SJSA1 (cell line): Measurements from ENCODE around the gene MPC1. TPM values are rescaled to one million over a fixed set of nuclear protein-coding genes. Genes with fewer than 3 reads are reported as not detected.
"Not testable (repeated sequence)": the region's sequence is repeated elsewhere in the genome, so short reads cannot be mapped to it uniquely, and the experiment has no call there.

Experiments
- DNase-seq, 2 experiments: peaks; one replicate each; pipeline ENCODE4 v3.0.0-alpha.2; 2015 to 2020; ENCODE audit warnings: low spot score in 2 of 2, low read depth in 1 of 2
- H3K27ac ChIP-seq: fragments of 250-450 bp; sonication (Bioruptor Pico); 2 replicates; pipeline ENCODE4 v1.5.1; 2020; ENCODE audit warnings: mild to moderate bottlenecking, moderate library complexity
- H3K27me3 ChIP-seq: fragments of 250-450 bp; sonication (Bioruptor Pico); replicated peaks from 2 replicates; pipeline ENCODE4 v1.5.1; 2020; ENCODE audit warnings: mild to moderate bottlenecking, moderate library complexity
- H3K36me3 ChIP-seq: fragments of 250-450 bp; sonication (Bioruptor Pico); 2 replicates; pipeline ENCODE4 v1.5.1; 2020; ENCODE audit warnings: mild to moderate bottlenecking
- H3K4me1 ChIP-seq: fragments of 250-450 bp; sonication (Bioruptor Pico); replicated peaks from 2 replicates; pipeline ENCODE4 v1.6.1; 2021; ENCODE audit warnings: mild to moderate bottlenecking
- H3K4me3 ChIP-seq: fragments of 250-450 bp; sonication (Bioruptor Pico); 2 replicates; pipeline ENCODE4 v1.5.1; 2020; ENCODE audit warnings: mild to moderate bottlenecking
- H3K9me3 ChIP-seq: fragments of 250-450 bp; sonication (Bioruptor Pico); replicated peaks from 2 replicates; pipeline ENCODE4 v1.5.1; 2020; ENCODE audit warnings: mild to moderate bottlenecking
- total RNA-seq: library from RNA; depleted of rRNA; stranded (reverse); fragments of >200 nt; shearing (Covaris generic); gene quantifications from 2 replicates; pipeline ENCODE4 v1.2.3, GENCODE V29; 2014

MPC1 gene
- total RNA-seq, 1 experiment from 2014 or later: 127 TPM

DNA sequence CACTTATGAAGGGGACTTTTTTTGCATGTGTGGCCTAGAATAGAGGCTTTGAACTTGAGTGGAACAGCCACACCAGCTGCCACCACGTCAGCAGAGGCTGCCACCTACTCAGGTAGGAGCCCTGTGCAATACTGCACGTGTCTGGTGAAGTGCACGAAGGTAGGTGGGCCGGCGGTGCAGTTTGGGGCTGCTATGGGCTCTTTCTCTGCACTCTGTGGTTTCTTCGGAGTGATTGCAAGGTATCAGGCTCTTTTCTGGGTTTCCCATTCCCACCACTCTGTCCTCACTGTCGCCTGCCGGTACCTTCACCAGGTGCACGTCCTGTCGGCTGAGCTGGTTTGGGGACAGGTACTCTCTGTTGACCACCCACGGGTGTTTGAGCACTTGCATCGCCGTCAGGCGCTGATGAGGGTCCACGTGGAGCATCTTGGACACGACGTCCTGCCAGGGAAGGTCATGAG is 30.8 kb upstream of the MPC1 start:
- Histone ChIP-seq H3K4me1 (no peaks in the 10 kb centered on the region), H3K36me3 (no peaks in the 10 kb centered on the region), H3K27ac (no peak overlapping the region), H3K4me3 (no peak overlapping the region), H3K9me3 (no peaks in the 10 kb centered on the region), H3K27me3 (no peaks in the 10 kb centered on the region)
- no peak for DNase-seq

DNA sequence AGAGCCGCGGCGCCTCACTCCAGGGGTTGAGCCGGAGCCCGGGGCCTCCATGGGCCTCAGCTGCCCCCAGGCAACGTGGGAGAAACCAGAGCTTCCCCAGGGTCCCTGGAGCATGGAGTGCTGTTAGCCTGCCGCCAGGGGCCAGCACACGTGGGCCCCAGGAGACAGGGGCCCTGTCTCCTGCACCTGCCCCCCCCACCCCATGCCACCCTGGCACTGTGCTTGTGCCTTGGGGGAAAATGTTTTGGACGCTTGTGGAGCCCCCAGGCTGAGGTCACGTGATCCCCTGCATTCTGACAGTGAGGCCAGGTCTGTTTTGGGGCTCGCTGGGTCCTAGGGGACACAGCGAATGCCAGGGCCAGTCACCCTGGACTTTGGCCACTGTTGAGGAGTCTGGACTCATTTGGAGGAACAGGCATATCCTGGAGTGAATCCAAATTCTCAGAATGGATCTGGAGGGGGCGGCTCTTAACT is 30.2 kb upstream of the MPC1 start:
- no peak for DNase-seq
- H3K4me1 ChIP-seq: no peaks in the 10 kb centered on the region

DNA sequence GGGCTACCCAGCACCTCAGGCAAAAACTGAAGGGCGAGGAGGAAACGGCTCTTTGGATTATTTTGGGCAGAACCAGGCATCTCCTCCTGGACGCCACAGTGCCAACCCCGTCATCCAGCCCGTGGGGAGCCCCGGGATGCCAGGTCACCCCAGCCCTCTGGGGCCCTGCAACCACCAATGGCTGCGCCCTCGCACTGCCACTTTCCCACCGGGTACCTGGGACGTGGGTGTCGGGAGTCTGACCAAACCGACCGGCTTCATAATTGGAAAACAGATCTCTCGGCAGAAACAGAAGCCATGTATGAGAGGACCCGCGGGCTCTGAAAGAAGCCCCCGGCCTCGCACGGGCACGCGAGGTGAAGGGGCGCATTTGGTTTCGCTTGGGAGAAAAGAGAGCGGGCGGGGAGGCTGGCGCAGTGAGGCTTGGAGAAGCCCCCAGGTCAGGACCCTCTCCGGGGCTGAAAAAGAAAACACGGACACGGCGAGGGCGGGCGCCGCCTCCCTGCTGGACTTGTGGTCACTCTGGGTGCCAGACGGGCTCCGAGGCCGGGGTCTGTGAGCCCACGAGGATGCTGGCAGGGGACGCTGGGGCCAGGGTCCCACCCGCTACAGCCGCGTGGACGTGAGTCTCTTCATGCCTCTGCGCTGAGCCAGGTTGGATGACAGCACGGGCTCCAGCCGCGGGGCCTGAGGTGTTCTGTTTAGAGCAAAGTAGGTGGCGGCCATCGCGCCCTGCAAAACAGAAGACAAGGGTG is 29.6 kb upstream of the MPC1 start:
- H3K36me3 ChIP-seq: no peaks in the 10 kb centered on the region
- DNase-seq: no peak
- H3K9me3 ChIP-seq: no peaks in the 10 kb centered on the region
- no peaks in the 10 kb centered on the region for H3K27me3 ChIP-seq
- H3K4me3 ChIP-seq: no peak overlapping the region
- H3K27ac ChIP-seq: no peak overlapping the region
- H3K4me1 ChIP-seq: no peaks in the 10 kb centered on the region

More for the DNA sequence above, 30.2 kb upstream of the MPC1 start:
- no peaks in the 10 kb centered on the region for H3K9me3 ChIP-seq
- H3K4me3 ChIP-seq: no peak overlapping the region
- H3K36me3 ChIP-seq: no peaks in the 10 kb centered on the region
- H3K27me3 ChIP-seq: no peaks in the 10 kb centered on the region
- no peak overlapping the region for H3K27ac ChIP-seq

DNA sequence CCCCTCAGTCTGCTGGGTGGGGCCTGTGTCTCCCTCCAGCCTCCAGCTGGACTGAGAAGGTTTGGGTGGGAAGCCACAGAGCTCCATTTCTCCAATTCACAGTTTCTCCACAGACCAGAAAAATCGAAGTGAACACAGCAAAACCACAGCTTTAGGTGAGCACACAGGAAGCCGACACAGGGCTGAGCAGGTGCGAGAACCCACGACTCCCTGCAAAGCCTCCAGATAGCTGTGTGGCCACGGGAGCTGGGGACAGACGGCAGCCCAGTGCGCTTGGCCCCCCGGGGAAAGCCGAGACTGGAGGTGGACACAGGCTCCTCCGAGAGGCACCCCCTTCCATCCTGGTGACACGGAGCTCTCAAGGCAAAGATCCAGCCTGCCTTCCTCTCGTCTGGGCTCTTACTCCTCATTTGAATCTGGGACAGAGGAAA is 29.0 kb upstream of the MPC1 start:
- H3K9me3 ChIP-seq: no peaks in the 10 kb centered on the region
- no peak overlapping the region for H3K4me3 ChIP-seq
- DNase-seq: no peak
- no peaks in the 10 kb centered on the region for H3K36me3 ChIP-seq
- no peaks in the 10 kb centered on the region for H3K27me3 ChIP-seq
- H3K27ac ChIP-seq: no peak overlapping the region
- no peaks in the 10 kb centered on the region for H3K4me1 ChIP-seq

DNA sequence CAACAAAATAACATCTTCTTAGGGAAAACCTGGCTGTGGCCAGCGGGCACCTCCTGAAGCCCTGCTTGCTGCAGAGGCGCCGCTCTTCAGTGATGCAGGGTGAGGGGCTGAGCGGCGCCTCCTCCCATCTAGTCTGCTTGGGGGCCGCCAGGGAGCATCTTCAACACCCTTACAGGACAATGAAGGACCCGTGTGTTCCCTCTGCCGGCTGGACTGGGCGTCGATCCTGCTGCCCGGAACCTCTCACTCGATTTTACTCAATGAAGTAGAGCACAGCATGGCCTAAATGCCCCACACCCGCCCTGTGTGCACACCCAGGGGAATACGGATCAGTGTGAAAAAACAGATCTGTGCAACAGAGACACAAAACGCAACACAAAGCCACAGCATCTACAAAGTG is 28.5 kb upstream of the MPC1 start:
- no peaks in the 10 kb centered on the region for H3K27me3 ChIP-seq

DNA sequence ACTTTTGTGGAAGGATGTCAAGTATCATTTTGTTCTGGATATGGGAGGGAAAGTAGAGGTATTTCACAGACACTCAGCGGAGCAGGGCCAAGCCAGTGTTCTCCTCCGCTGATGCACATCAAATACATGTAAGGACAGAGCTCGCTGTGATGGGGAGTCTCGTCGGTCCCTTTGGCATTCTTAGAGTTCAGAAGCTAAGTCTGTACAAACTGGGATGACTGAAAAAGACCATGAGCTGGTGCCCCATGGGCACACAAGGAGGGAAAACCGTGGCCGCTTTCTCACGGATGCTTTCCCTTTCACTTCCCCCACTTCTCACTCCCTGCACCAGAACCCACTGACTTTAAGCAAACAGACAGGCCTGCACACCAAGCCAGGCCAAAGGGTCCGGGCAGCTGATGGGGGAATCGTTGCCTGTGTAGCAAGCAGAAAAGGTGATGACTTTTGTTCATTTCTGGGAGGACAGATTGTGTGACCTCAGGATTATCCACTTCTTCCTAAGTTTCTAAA is 27.7 kb upstream of the MPC1 start:
- H3K27ac ChIP-seq: no peak overlapping the region
- H3K4me1 ChIP-seq: no peaks in the 10 kb centered on the region
- H3K9me3 ChIP-seq: no peaks in the 10 kb centered on the region
- H3K27me3 ChIP-seq: no peaks in the 10 kb centered on the region
- no peak overlapping the region for H3K4me3 ChIP-seq
- no peaks in the 10 kb centered on the region for H3K36me3 ChIP-seq
- no peak for DNase-seq

More for the DNA sequence above, 28.5 kb upstream of the MPC1 start:
- no peaks in the 10 kb centered on the region for H3K36me3 ChIP-seq
- no peaks in the 10 kb centered on the region for H3K9me3 ChIP-seq
- no peak overlapping the region for H3K27ac ChIP-seq
- H3K4me3 ChIP-seq: no peak overlapping the region
- no peaks in the 10 kb centered on the region for H3K4me1 ChIP-seq
- no peak for DNase-seq

DNA sequence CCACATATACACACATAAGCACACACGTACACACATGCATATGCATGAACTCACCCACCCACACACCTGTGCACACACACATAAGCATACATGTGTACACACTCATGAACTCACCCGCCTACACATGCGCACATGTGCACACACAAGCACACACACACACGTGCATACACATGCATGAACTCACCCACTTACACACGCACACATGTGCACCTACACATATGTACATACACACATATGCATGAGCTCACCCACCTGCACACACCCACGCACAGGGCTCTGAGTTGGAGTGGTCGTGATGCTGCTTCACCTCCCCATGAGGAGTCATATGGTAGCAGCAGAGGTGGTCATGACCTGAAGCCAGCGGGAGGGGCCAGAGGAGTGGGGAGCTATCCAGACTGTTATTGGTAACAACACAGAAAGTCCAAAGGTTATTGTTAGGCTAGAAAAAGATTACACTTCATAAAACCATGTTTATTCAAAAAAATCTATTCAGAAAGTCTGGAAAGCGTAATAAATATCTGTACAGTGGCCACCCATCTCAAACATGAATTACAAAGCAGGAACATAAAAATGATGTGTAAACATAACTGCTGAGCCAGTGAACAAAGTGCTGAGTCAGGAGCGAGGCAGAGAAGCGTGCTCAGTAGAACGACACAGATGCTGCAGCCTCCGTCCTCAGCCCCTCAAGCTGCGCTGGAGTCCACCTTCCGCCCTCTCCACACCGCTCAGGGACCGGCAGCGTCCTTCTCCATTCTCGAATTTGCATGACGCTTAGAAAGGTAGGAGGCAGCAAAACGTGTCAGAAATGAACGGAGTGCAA is 26.4 kb upstream of the MPC1 start:
- H3K9me3 ChIP-seq: no peaks in the 10 kb centered on the region
- no peak overlapping the region for H3K4me3 ChIP-seq
- H3K27me3 ChIP-seq: no peaks in the 10 kb centered on the region
- no peaks in the 10 kb centered on the region for H3K4me1 ChIP-seq
- no peak overlapping the region for H3K27ac ChIP-seq
- DNase-seq: no peak
- H3K36me3 ChIP-seq: no peaks in the 10 kb centered on the region

DNA sequence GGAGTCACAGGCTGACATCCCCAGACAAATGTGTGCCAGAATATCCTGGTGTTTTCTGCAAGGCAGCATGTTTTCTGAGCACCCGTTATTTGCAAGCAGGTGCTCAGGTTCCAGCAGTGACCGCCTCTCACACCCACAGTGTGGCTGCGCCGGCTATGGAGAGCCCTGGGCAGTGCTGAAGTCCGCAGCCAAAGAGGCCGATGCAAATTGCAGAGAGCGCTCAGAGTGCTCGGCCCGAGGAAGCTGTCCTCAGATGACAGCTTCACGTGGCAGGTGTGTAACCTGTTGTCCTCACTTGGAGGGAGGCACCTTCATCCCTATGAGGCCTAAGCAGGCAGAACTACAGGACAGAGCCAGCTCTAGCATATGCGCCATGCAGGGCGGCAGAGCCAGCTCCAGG is 23.5 kb upstream of the MPC1 start:
- H3K27me3 ChIP-seq: no peaks in the 10 kb centered on the region
- H3K4me1 ChIP-seq: no peaks in the 10 kb centered on the region
- H3K36me3 ChIP-seq: no peaks in the 10 kb centered on the region
- H3K9me3 ChIP-seq: no peaks in the 10 kb centered on the region
- no peak overlapping the region for H3K27ac ChIP-seq
- H3K4me3 ChIP-seq: no peak overlapping the region
- no peak for DNase-seq

DNA sequence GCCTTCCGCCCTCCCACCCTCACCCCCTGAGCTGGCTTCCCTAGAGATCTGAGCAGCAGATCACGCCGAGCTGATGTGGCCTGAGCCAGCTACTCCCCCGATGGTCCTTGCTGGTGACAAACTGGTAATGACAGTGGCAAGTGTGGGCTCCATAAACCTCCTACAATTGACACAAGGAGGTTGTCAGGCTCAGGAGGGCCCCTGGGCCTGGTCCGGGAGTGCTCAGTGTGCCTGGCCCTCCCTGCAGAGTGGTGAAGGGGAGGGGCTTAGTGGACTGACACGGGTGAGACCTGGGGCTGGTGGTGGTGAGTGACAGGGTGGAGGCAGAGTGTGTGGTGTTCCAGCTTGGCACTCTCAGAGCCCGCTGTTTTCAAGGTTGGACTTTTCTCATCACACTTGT is 22.6 kb upstream of the MPC1 start:
- no peak for DNase-seq
- Histone ChIP-seq H3K27ac (no peak overlapping the region), H3K9me3 (no peaks in the 10 kb centered on the region), H3K4me1 (no peaks in the 10 kb centered on the region), H3K4me3 (no peak overlapping the region), H3K36me3 (no peaks in the 10 kb centered on the region), H3K27me3 (no peaks in the 10 kb centered on the region)

DNA sequence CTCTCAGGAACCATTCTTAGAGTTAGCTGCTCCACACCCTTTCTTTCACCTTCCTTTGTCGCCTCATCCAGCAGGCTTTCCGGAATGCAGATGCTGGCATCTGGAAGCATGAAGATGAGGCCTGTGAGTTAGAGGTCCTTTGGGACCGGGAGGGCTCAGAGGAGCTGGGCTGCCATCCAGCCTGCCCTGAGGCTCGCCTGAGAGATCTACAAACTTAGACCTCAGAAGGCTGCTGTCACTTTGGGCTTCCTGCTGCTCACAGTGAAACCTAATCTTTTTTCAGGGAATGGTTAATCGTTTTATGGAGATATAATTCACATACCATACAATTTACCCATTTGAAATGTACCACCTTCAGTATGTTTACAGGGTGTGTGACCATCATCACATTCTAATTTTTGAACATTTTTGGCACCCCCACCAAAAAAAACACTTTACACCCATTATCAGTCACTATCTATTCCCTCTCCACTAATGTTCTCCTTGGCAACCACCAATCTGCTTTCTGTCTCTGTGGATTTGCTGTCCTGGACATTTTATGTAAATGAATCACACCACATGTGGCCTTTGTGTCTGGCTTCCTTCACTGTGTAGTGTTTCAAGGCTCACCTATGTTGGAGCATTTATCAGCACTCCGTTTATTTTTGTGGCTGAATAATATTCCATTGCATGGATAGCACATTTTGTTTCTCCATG is 20.0 kb upstream of the MPC1 start:
- H3K36me3 ChIP-seq: no peaks in the 10 kb centered on the region
- H3K27ac ChIP-seq: no peak overlapping the region
- no peaks in the 10 kb centered on the region for H3K27me3 ChIP-seq
- DNase-seq: no peak
- H3K9me3 ChIP-seq: no peaks in the 10 kb centered on the region
- no peaks in the 10 kb centered on the region for H3K4me1 ChIP-seq
- no peak overlapping the region for H3K4me3 ChIP-seq

DNA sequence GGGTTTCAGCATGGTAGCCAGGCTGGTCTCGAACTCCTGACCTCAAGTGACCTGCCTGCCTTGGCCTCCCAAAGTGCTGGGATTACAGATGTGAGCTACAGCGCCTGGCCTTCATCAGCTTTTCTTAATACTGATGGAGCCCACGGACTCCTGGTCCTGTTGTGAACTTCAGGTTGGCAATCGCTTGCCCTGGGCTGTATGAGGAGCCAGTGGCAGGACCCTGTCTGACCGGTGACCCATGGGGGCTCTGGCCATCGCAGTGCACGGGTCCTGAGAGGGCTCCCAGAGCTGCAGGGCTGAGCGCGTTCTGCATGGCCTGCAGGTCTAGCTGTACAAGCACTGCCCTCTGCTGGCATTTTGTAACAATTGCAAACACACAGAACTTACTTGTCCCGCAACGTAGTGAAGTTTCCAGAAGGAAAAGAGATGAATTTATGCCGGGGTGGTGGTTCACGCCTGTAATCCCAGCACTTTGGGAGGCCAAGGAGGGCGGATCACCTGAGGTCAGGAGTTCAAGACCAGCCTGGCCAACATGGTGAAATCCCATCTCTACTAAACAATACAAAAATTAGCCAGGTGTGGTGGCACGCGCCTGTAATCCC is 18.0 kb upstream of the MPC1 start:
- peak; percentile 61 to 71 for DNase-seq
- H3K27ac ChIP-seq, H3K36me3 ChIP-seq, H3K9me3 ChIP-seq, H3K27me3 ChIP-seq, H3K4me1 ChIP-seq, H3K4me3 ChIP-seq: not testable (repeated sequence)

DNA sequence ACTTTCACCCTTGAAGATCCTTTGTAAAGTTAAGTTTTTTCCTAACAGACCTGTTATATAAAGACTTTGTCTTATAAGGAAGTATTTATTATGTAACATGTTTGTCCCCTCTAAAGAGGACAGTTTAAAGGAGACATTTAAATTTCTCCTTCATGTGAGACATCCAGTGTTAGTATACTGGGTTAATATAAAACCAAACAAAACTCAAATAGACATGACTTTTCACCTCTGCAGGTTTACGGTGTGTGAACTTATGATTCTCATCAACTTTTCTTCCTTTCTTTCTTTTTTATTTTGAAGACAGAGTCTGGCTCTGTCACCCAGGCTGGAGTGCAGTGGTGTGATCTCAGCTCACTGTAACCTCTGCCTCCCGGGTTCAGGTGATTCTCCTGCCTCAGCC is 17.4 kb upstream of the MPC1 start:
- H3K27me3 ChIP-seq: no peaks in the 10 kb centered on the region
- H3K4me1 ChIP-seq: no peaks in the 10 kb centered on the region
- no peak overlapping the region for H3K4me3 ChIP-seq
- H3K9me3 ChIP-seq: no peaks in the 10 kb centered on the region
- H3K36me3 ChIP-seq: no peaks in the 10 kb centered on the region
- DNase-seq: no peak
- no peak overlapping the region for H3K27ac ChIP-seq

DNA sequence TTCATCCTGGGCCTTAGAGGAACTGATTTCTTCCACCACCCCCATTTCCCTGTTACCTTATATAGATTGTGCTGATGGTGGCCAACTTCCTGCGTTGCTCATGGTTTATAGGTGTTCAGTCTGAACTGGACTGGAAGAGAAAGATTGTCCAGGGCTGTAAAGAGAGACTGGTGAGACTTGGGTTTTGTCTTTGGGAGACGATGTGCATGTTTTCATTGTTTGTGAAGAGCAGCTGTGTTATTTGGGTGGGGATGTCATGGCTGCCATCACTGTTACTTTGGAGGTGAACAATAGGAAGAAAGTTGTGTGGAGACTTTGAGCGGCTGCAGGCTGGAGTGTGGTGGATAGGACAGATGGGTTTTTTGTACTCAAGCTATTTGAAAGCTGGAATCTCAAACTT is 15.6 kb upstream of the MPC1 start:
- no peaks in the 10 kb centered on the region for H3K9me3 ChIP-seq
- H3K4me3 ChIP-seq: no peak overlapping the region
- DNase-seq: no peak
- H3K4me1 ChIP-seq: no peaks in the 10 kb centered on the region
- H3K27ac ChIP-seq: no peak overlapping the region
- no peaks in the 10 kb centered on the region for H3K36me3 ChIP-seq
- H3K27me3 ChIP-seq: 0 out of 2 replicates have a peak, but pooled peaks cover 4% of the 10 kb centered on the region
